ENCODE data around the gene MAP2K1. TPM values are rescaled to one million over a fixed set of nuclear protein-coding genes. Genes with fewer than 3 reads are reported as not detected.
A peak's percentile ranks its signal among the peaks of the same experiment; 100 is the strongest.

MAP2K1 gene
- total and polyA plus RNA-seq, 11 donors: 15.8 to 164 (median 39.3) TPM

DNA sequence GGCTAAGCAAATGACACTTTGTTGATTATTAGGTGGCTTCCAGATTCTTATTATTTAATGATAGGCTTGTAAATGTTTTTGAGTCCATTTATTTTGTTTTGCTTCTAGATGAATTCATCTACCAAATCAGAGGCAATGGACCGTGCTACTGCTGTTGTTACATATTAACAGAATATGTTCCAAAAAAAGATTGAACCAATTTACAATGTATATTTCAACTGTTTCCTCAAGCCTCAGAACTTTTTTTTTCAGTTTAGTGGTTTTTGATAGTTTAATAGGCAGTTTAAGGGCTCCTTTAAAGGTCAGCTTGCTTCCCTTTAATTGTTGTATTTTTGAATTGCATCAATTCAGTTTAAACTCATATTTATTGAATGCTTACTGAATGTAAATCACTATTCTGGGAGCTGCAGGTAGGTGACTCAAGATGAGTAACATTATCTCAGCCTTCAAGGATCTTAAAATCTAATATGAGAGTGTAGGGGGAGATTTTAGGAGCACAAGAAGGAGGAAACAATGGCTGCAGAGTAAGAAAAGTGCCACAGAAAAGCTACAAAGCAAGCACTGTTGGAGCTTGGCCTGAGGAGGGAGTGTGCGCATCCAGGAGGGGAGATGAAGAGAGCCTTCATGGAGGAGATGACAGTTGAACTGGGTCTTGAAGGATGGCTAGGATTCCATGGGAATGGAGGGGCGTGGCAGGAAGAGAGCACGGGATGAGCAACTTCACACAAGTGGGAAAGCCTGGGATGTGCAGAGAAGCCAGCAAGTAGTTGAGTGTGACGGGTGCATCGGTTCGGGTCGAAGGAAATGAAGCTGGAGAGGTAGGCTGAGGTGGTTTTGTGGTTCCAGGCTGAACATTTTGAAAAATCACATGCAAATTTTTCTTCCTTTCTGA lies 14.7 kb downstream of the MAP2K1 start:
- Histone ChIP-seq H3K36me3 (peaks cover 0 to 14% (median 0%) of the 10 kb centered on the region in 9 donors), H3K4me3 (no peak overlapping the region), H3K9me3 (no peaks in the 10 kb centered on the region), H3K27ac (no peak overlapping the region), H3K27me3 (no peaks in the 10 kb centered on the region), H3K4me1 (peaks cover 0 to 60% (median 27%) of the 10 kb centered on the region in 12 donors)
- intact Hi-C loops (cut with DNase I): no loop called here
- no peak for TF ChIP-seq POLR2A (IDR thresholded peaks at IDR 0.05)
- TF ChIP-seq, protein P1, sequence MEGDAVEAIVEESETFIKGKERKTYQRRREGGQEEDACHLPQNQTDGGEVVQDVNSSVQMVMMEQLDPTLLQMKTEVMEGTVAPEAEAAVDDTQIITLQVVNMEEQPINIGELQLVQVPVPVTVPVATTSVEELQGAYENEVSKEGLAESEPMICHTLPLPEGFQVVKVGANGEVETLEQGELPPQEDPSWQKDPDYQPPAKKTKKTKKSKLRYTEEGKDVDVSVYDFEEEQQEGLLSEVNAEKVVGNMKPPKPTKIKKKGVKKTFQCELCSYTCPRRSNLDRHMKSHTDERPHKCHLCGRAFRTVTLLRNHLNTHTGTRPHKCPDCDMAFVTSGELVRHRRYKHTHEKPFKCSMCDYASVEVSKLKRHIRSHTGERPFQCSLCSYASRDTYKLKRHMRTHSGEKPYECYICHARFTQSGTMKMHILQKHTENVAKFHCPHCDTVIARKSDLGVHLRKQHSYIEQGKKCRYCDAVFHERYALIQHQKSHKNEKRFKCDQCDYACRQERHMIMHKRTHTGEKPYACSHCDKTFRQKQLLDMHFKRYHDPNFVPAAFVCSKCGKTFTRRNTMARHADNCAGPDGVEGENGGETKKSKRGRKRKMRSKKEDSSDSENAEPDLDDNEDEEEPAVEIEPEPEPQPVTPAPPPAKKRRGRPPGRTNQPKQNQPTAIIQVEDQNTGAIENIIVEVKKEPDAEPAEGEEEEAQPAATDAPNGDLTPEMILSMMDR (IDR thresholded peaks at IDR 0.05): no peak
- ATAC-seq (no peak), DNase-seq (no peak)
- 87 to 90% (median 88%) methylated on average over 8 of the region's 8 CpGs for WGBS, 4 donors

DNA sequence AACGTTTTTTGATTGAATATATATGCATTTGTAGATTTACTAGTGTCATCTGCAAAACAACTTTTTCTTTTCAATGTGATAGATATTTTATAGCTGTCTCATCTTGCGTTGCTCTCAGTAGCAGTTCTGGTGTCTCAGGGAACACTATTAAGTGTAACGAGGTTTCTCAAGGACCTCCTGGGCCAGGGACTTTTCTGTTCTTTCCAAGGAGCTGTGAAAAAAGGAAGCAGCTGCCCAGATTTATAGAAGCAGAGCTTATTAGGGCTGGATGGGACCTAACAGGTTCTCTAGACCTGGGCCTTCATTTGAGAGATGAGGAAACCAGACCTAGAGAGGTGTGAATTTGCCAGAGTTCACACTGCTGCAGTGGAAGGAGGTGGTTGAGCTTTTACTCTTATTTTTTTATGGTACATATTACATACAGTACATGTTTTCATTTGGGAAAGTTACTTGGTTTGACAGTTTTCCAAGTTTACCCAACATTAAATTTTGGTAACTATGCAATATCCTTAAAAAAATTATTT lies 16.1 kb downstream of the MAP2K1 start:
- 87 to 93% (median 91%) methylated on average over 3 of the region's 3 CpGs for WGBS, 4 donors
- intact Hi-C loops (cut with DNase I): no loop called here

DNA sequence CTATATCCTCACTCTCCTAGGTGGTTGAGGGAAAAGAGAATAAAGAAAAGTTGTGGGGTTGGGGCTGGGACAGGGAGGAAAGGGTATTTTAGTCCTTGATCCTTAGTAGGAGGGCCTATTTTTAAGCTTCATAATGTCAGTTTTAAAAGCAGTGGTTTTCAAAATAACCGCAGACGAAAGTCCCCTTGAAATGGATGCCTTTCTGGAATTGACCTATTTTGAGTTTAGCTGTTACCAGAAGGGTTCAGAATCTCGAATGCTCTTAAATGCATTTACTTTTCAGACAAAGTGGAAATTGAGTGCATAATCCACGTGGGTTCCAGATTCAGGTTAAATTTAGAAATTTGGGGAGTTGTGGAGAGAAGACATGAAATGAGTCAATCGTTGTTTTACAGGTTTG lies 16.6 kb downstream of the MAP2K1 start:
- ATAC-seq (no peak), DNase-seq (no peak)
- Histone ChIP-seq H3K27ac (no peak overlapping the region), H3K9me3 (no peaks in the 10 kb centered on the region), H3K36me3 (peaks cover 0 to 8% (median 0%) of the 10 kb centered on the region in 9 donors), H3K27me3 (no peaks in the 10 kb centered on the region), H3K4me3 (no peak overlapping the region), H3K4me1 (peaks cover 0 to 78% (median 28%) of the 10 kb centered on the region in 12 donors)
- no peak for TF ChIP-seq POLR2A (IDR thresholded peaks at IDR 0.05)
- TF ChIP-seq, protein P1 (IDR thresholded peaks at IDR 0.05): no peak
- WGBS, 4 donors: 81 to 88% (median 85%) methylated on average over 5 of the region's 5 CpGs
- intact Hi-C loops (cut with DNase I): no loop called here

More for the DNA sequence above, 16.1 kb downstream of the MAP2K1 start:
- DNase-seq (no peak), ATAC-seq (no peak)
- Histone ChIP-seq H3K9me3 (no peaks in the 10 kb centered on the region), H3K36me3 (peaks cover 0 to 8% (median 0%) of the 10 kb centered on the region in 9 donors), H3K27ac (no peak overlapping the region), H3K4me1 (peaks cover 0 to 73% (median 28%) of the 10 kb centered on the region in 12 donors), H3K4me3 (no peak overlapping the region), H3K27me3 (no peaks in the 10 kb centered on the region)
- no peak for TF ChIP-seq POLR2A (IDR thresholded peaks at IDR 0.05)
- TF ChIP-seq, protein P1 (IDR thresholded peaks at IDR 0.05): no peak

DNA sequence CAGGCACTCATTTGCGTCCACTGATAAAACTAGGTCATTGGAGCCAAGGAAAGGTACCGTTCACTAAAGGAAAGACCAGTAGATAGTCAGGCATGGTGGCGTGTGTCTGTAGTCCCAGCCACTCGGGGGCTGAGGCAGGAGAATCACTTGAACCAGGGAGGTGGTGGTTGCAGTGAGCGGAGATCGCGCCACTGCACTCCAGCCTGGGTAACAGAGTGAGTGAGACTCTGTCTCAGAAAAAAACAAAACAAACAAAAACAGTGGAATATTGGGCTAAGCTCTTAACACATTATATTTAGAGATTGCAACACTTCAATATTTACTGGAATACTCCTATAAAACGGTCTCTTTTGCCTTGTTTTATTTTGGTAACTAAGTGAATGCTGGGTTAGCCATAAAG lies 17.4 kb downstream of the MAP2K1 start:
- Histone ChIP-seq H3K27ac (peak overlapping the region in 4 of 12 donors; percentile 3 to 72 (median 46)), H3K4me1 (peaks cover 0 to 86% (median 30%) of the 10 kb centered on the region in 12 donors)
- peak in 1 of 4 donors; percentile 23 for ATAC-seq

More for the DNA sequence above, 17.4 kb downstream of the MAP2K1 start:
- DNase-seq: no peak
- peaks cover 0 to 8% (median 0%) of the 10 kb centered on the region in 9 donors for H3K36me3 ChIP-seq
- intact Hi-C loops (cut with DNase I): no loop called here
- no peak for TF ChIP-seq POLR2A (IDR thresholded peaks at IDR 0.05)
- TF ChIP-seq, protein P1 (IDR thresholded peaks at IDR 0.05): no peak
- 70 to 76% (median 72%) methylated on average over 8 of the region's 8 CpGs for WGBS, 4 donors
- H3K9me3 ChIP-seq: no peaks in the 10 kb centered on the region
- no peaks in the 10 kb centered on the region for H3K27me3 ChIP-seq
- H3K4me3 ChIP-seq: no peak overlapping the region
